ENCODE data around the gene CNFN.

DNA sequence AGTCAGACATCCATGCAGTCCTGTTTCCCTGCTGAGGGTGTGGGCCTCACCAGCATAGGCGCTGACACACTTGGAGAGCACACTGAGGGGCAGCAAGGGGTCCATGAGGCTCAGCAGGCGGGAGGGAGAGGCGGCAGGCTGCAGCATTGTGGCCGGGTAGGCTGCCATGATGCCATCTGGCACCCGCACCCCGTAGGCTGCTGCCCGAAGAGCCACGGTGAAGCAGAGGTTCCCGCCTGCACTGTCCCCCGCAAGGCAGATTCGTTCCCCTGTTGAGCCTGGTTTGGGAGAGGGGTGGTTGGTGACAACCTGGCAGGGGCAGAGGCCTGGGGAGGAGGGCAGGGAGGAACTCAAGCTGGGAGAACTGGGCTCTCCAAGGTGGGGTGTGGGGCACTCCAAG, 16.0 kb upstream of the CNFN start:
- TF ChIP-seq POLR2A (IDR thresholded peaks at IDR 0.05; ENCODE audit: low read length) (no peak), GATA1 (IDR thresholded peaks at IDR 0.05; ENCODE audit: low read depth, low read length) (no peak)
